A549 (cell line): ENCODE measurements around the gene ABCC4. TPM values are rescaled to one million over a fixed set of nuclear protein-coding genes. Genes with fewer than 3 reads are reported as not detected.
A peak's percentile ranks its signal among the peaks of the same experiment; 100 is the strongest.

Source experiments
- ATAC-seq, 2 experiments: fragments of 200-7000 bp in 1 of 2; fragments of >200 bp in 1 of 2; cut with Nextera tagmentation in 1 of 2; cut with Tn5 transposase in 1 of 2; 3 replicates each; pipeline versions ENCODE4 v1.8.0 to v1.9.1; 2018 to 2020; ENCODE audit warnings: mild to moderate bottlenecking in 1 of 2, moderate library complexity in 1 of 2
- CTCF ChIA-PET: fragments of 300-600 bp; sonication (Branson Sonifier 250); formaldehyde crosslinking; extraction: SDS; loops from one replicate; lab custom pipeline; 2021; ENCODE audit warnings: antibody characterized with exemption, inconsistent platforms; lab: Yijun Ruan, JAX
- POLR2A ChIA-PET: fragments of 350-600 bp; formaldehyde crosslinking; extraction: SDS; loops from one replicate; lab custom pipeline; 2021; ENCODE audit warnings: antibody characterized with exemption, inconsistent platforms; lab: Yijun Ruan, JAX
- DNase-seq, 2 experiments: peaks; one replicate each; pipeline versions ENCODE4 v3.0.0 to v3.0.0-alpha.2; 2011 to 2016; ENCODE audit warnings: low read depth in 1 of 2, low spot score in 1 of 2
- FAIRE-seq: peaks from 2 replicates; lab custom pipeline; 2011; peaks lifted over from hg19 to GRCh38; lab: Jason Lieb, UNC
- H3K27ac ChIP-seq, 2 experiments: fragments of >200 bp; sonication (Bioruptor Twin); formaldehyde crosslinking; 3 replicates each; pipeline ENCODE4 v1.5.1; 2016 to 2017
- H3K4me1 ChIP-seq: fragments of >200 bp; sonication (Bioruptor Twin); formaldehyde crosslinking; 3 replicates; pipeline ENCODE4 v1.6.1; 2016
- H3K4me2 ChIP-seq: fragments of >200 bp; sonication (Bioruptor Twin); formaldehyde crosslinking; 3 replicates; pipeline ENCODE4 v1.6.1; 2016
- H3K4me3 ChIP-seq: fragments of >200 bp; sonication (Bioruptor Twin); formaldehyde crosslinking; 3 replicates; pipeline ENCODE4 v1.5.1; 2016
- H3K9me3 ChIP-seq: fragments of >200 bp; sonication (Bioruptor Twin); formaldehyde crosslinking; 3 replicates; pipeline ENCODE4 v1.6.1; 2016
- BHLHE40 ChIP-seq: IDR thresholded peaks from 2 replicates; pipeline ENCODE4 v1.6.1; 2012; ENCODE audit warnings: low read depth, low read length, inconsistent platforms
- CBX2 ChIP-seq: fragments of 200-600 bp; sonication (generic); IDR thresholded peaks from 2 replicates; pipeline ENCODE4 v1.6.1; 2016; ENCODE audit warnings: low read depth, mild to moderate bottlenecking, borderline replicate concordance
- CEBPB ChIP-seq, 2 experiments: fragments of >200 bp in 1 of 2; sonication (Bioruptor Twin) in 1 of 2; formaldehyde crosslinking in 1 of 2; IDR thresholded peaks; 2 replicates each; pipeline ENCODE4 v1.6.1; 2012 to 2016
- CHD4 ChIP-seq: fragments of 200-600 bp; sonication (generic); IDR thresholded peaks from 2 replicates; pipeline ENCODE4 v1.6.1; 2016; ENCODE audit warnings: antibody characterized with exemption, mild to moderate bottlenecking, borderline replicate concordance
- EHF ChIP-seq: fragments of 250-450 bp; sonication (Bioruptor Pico); IDR thresholded peaks from 2 replicates; pipeline ENCODE4 v1.5.0; 2020; ENCODE audit warnings: mild to moderate bottlenecking
- EHMT2 ChIP-seq: fragments of 200-600 bp; sonication (generic); IDR thresholded peaks from 2 replicates; pipeline ENCODE4 v1.6.1; 2016; ENCODE audit warnings: antibody characterized with exemption, low read depth, mild to moderate bottlenecking, moderate library complexity
- FOXS1 ChIP-seq: fragments of 250-450 bp; sonication (Bioruptor Pico); IDR thresholded peaks from 2 replicates; pipeline ENCODE4 v1.5.0; 2020; ENCODE audit warnings: mild to moderate bottlenecking, moderate library complexity
- GATA3 ChIP-seq: IDR thresholded peaks from 2 replicates; pipeline ENCODE4 v1.6.1; 2012; ENCODE audit warnings: borderline replicate concordance
- HDAC2 ChIP-seq: fragments of 200-600 bp; sonication (generic); IDR thresholded peaks from 2 replicates; pipeline ENCODE4 v1.6.1; 2016
- HEYL ChIP-seq: fragments of 250-450 bp; sonication (Bioruptor Pico); IDR thresholded peaks from 2 replicates; pipeline ENCODE4 v1.8.0; 2021; ENCODE audit warnings: mild to moderate bottlenecking, moderate library complexity
- HOXB13 ChIP-seq: fragments of 250-450 bp; sonication (Bioruptor Pico); IDR thresholded peaks from 2 replicates; pipeline ENCODE4 v1.5.0; 2020; ENCODE audit warnings: low read depth, mild to moderate bottlenecking, moderate library complexity
- JUN ChIP-seq, 2 experiments: fragments of >200 bp; sonication (Bioruptor Twin); formaldehyde crosslinking; IDR thresholded peaks; 2 replicates in 1 of 2; 3 replicates in 1 of 2; pipeline ENCODE4 v1.6.1; 2016 to 2017
- KDM5A ChIP-seq: fragments of 200-600 bp; sonication (generic); IDR thresholded peaks from 2 replicates; pipeline ENCODE4 v1.6.1; 2016; ENCODE audit warnings: antibody characterized with exemption, mild to moderate bottlenecking
- PHF8 ChIP-seq: fragments of 200-600 bp; sonication (generic); IDR thresholded peaks from 2 replicates; pipeline ENCODE4 v1.6.1; 2016; ENCODE audit warnings: low read depth, mild to moderate bottlenecking, antibody characterized with exemption, moderate library complexity, borderline replicate concordance
- POLR2A ChIP-seq: IDR thresholded peaks from 2 replicates; pipeline ENCODE4 v1.6.1; 2012; ENCODE audit warnings: mild to moderate bottlenecking, low read length
- POLR2AphosphoS2 ChIP-seq: conservative IDR thresholded peaks from 2 replicates; pipeline ENCODE4 v1.6.1; 2012; ENCODE audit warnings: low read length, improper control_type of control experiment, inconsistent platforms
- RCOR1 ChIP-seq: fragments of 150-350 bp; IDR thresholded peaks from 2 replicates; pipeline ENCODE4 v1.6.1; 2014; ENCODE audit warnings: antibody characterized with exemption, low read length, low read depth
- RFX5 ChIP-seq: fragments of 450-650 bp; IDR thresholded peaks from 2 replicates; pipeline ENCODE4 v1.7.1; 2014; ENCODE audit warnings: antibody characterized with exemption, mild to moderate bottlenecking, moderate library complexity
- SMC3 ChIP-seq: fragments of >200 bp; sonication (Bioruptor Twin); formaldehyde crosslinking; IDR thresholded peaks from 3 replicates; pipeline ENCODE4 v1.6.1; 2018; ENCODE audit warnings: inconsistent platforms
- SREBF2 ChIP-seq: fragments of 450-650 bp; IDR thresholded peaks from 2 replicates; pipeline ENCODE4 v1.6.1; 2014; ENCODE audit warnings: mild to moderate bottlenecking, moderate library complexity
- TP53 ChIP-seq: fragments of 250-450 bp; sonication (Bioruptor Pico); IDR thresholded peaks from 2 replicates; pipeline ENCODE4 v1.5.0; 2021; ENCODE audit warnings: mild to moderate bottlenecking, moderate library complexity
- ZNF302 ChIP-seq: fragments of 250-450 bp; sonication (Bioruptor Pico); IDR thresholded peaks from 2 replicates; pipeline ENCODE4 v1.9.0; 2021; ENCODE audit warnings: inconsistent platforms, mild to moderate bottlenecking, moderate library complexity
- WGBS: methylation state at CpG from one replicate; pipeline ENCODE4 v1.1.6; 2017; ENCODE audit errors: missing lambda C conversion rate; 5-methylcytosine and 5-hydroxymethylcytosine counted together
- polyA plus RNA-seq, 4 experiments: library from polyadenylated mRNA; depleted of rRNA in 3 of 4; stranded (reverse); fragments of >200 nt; fragmentation: RNase III in 1 of 4; extraction: RNeasy Plus Mini Kit Qiagen cat#74134 plus additional on column Dnase treatment in 1 of 4; gene quantifications; 2 replicates in 3 of 4; 3 replicates in 1 of 4; pipeline ENCODE4 v1.2.3, GENCODE V29; 2011 to 2017
- TF ChIP-seq, protein P1 (sequence below): IDR thresholded peaks from 2 replicates; pipeline ENCODE4 v1.6.1; 2012
- TF ChIP-seq, protein P2 (sequence below): fragments of 250-450 bp; sonication (Bioruptor Pico); IDR thresholded peaks from 2 replicates; pipeline ENCODE4 v1.5.0; 2020; ENCODE audit warnings: low read depth, mild to moderate bottlenecking, moderate library complexity
- TF ChIP-seq, protein P3 (sequence below): fragments of 200-600 bp; sonication (generic); IDR thresholded peaks from 2 replicates; pipeline ENCODE4 v1.6.1; 2016; ENCODE audit warnings: antibody characterized with exemption, mild to moderate bottlenecking, moderate library complexity
- TF ChIP-seq, protein P4 (sequence below): IDR thresholded peaks from 2 replicates; pipeline ENCODE4 v1.6.1; 2012; ENCODE audit warnings: low read depth, borderline replicate concordance

The ABCC4 gene
- polyA plus RNA-seq, 2 of the 4 experiments (the other 2 are of a cell fraction), result 23.5 to 56.2 TPM

DNA sequence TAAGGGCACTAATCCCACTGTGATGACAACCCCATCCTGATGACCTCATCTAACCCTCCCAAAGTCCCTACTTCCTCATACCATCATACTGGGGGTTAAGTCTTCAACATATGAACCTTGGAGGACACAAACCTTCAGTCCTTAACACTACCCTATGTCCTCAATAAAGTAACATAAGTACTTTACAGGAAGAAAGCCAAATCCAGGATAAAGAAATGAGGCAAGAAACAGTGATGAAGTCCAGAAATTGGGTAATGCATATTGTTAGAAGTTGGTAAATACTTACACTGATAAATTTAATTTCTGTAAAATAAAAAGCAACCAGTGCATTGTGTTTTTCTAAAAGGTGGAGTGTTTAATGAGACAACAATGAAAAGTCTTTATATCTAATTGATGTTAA lies 304.1 kb downstream of the ABCC4 start:
- ChIA-PET POLR2A (no interaction called here), CTCF (no interaction called here)
- H3K9me3 ChIP-seq, result no peaks in the 10 kb centered on the region
- TF ChIP-seq HOXB13, result no peak
- TF ChIP-seq KDM5A, result no peak
- no peak for TF ChIP-seq BHLHE40
- TF ChIP-seq CBX2, result no peak
- TF ChIP-seq CHD4, result no peak
- no peak for TF ChIP-seq HDAC2
- TF ChIP-seq, protein P1, sequence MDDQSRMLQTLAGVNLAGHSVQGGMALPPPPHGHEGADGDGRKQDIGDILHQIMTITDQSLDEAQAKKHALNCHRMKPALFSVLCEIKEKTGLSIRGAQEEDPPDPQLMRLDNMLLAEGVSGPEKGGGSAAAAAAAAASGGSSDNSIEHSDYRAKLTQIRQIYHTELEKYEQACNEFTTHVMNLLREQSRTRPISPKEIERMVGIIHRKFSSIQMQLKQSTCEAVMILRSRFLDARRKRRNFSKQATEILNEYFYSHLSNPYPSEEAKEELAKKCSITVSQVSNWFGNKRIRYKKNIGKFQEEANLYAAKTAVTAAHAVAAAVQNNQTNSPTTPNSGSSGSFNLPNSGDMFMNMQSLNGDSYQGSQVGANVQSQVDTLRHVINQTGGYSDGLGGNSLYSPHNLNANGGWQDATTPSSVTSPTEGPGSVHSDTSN, result no peak
- TF ChIP-seq, protein P2, sequence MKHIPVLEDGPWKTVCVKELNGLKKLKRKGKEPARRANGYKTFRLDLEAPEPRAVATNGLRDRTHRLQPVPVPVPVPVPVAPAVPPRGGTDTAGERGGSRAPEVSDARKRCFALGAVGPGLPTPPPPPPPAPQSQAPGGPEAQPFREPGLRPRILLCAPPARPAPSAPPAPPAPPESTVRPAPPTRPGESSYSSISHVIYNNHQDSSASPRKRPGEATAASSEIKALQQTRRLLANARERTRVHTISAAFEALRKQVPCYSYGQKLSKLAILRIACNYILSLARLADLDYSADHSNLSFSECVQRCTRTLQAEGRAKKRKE, result no peak
- no peak for TF ChIP-seq FOXS1
- TF ChIP-seq TP53 (CRISPR knock-in tag), result no peak
- no peak for TF ChIP-seq GATA3
- TF ChIP-seq, protein P3, sequence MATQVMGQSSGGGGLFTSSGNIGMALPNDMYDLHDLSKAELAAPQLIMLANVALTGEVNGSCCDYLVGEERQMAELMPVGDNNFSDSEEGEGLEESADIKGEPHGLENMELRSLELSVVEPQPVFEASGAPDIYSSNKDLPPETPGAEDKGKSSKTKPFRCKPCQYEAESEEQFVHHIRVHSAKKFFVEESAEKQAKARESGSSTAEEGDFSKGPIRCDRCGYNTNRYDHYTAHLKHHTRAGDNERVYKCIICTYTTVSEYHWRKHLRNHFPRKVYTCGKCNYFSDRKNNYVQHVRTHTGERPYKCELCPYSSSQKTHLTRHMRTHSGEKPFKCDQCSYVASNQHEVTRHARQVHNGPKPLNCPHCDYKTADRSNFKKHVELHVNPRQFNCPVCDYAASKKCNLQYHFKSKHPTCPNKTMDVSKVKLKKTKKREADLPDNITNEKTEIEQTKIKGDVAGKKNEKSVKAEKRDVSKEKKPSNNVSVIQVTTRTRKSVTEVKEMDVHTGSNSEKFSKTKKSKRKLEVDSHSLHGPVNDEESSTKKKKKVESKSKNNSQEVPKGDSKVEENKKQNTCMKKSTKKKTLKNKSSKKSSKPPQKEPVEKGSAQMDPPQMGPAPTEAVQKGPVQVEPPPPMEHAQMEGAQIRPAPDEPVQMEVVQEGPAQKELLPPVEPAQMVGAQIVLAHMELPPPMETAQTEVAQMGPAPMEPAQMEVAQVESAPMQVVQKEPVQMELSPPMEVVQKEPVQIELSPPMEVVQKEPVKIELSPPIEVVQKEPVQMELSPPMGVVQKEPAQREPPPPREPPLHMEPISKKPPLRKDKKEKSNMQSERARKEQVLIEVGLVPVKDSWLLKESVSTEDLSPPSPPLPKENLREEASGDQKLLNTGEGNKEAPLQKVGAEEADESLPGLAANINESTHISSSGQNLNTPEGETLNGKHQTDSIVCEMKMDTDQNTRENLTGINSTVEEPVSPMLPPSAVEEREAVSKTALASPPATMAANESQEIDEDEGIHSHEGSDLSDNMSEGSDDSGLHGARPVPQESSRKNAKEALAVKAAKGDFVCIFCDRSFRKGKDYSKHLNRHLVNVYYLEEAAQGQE, result no peak
- no peak for TF ChIP-seq SMC3
- TF ChIP-seq, protein P4, sequence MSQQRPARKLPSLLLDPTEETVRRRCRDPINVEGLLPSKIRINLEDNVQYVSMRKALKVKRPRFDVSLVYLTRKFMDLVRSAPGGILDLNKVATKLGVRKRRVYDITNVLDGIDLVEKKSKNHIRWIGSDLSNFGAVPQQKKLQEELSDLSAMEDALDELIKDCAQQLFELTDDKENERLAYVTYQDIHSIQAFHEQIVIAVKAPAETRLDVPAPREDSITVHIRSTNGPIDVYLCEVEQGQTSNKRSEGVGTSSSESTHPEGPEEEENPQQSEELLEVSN, result no peak
- no peak for TF ChIP-seq EHF (CRISPR knock-in tag)
- no peak for TF ChIP-seq SREBF2
- no peak for TF ChIP-seq POLR2AphosphoS2
- no peak for TF ChIP-seq CEBPB (IDR thresholded peaks at IDR 0.05)
- TF ChIP-seq EHMT2, result no peak
- DNase-seq (peak in 1 of 2 experiments; percentile 6), ATAC-seq (no peak), FAIRE-seq (no peak)
- H3K4me3 ChIP-seq, result no peak overlapping the region
- H3K4me2 ChIP-seq, result no peak overlapping the region
- no peaks in the 10 kb centered on the region for H3K4me1 ChIP-seq
- H3K27ac ChIP-seq, result no peak overlapping the region

DNA sequence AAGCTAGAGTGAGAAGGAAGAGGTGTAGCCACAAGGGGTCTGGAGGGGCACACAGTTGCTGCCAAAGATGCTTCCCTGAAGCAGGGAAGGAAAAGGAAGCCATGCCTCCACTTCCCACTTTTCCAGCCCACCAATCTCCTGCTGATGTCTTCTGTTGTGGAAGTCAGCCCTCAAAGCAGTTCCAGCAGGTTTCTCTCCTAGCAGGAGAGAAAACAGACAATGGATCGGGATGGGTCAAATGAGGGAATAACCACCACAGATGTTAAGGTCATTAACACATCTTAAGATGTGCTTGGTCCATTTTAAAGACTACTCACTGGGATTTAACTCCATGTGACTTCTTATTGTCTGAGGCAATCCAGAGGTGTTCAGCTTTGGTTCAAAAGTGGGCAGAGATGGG lies 304.8 kb downstream of the ABCC4 start:
- no peak for DNase-seq
- FAIRE-seq, result no peak
- WGBS, result 92% methylated on average over 1 of the region's 1 CpG
- no peak for ATAC-seq
- H3K4me3 ChIP-seq, result no peak overlapping the region
- no peak for TF ChIP-seq HEYL
- no peak for TF ChIP-seq ZNF302 (CRISPR knock-in tag)
- TF ChIP-seq PHF8, result no peak
- TF ChIP-seq EHF (CRISPR knock-in tag), result no peak
- no peak for TF ChIP-seq POLR2A
- TF ChIP-seq GATA3, result no peak
- TF ChIP-seq, protein P2, result no peak
- no peak for TF ChIP-seq RFX5
- no peak for TF ChIP-seq JUN (IDR thresholded peaks at IDR 0.05)
- TF ChIP-seq RCOR1, result no peak
- H3K4me1 ChIP-seq, result no peaks in the 10 kb centered on the region
- no peaks in the 10 kb centered on the region for H3K9me3 ChIP-seq
- ChIA-PET CTCF (no interaction called here), POLR2A (no interaction called here)
- H3K27ac ChIP-seq, result no peak overlapping the region
- no peak overlapping the region for H3K4me2 ChIP-seq
